Loucy (cell line): ENCODE results near the gene LKAAEAR1.

Experiments
- CTCF ChIP-seq: fragments of 200-600 bp; sonication (generic); conservative IDR thresholded peaks from 2 replicates; pipeline ENCODE4 v1.5.1; 2014; ENCODE audit warnings: mild to moderate bottlenecking, antibody characterized with exemption, low read length
- EZH2phosphoT487 ChIP-seq: fragments of 200-600 bp; IDR thresholded peaks from 2 replicates; pipeline ENCODE4 v1.6.1; 2018; ENCODE audit warnings: antibody characterized with exemption, mild to moderate bottlenecking, moderate library complexity, borderline replicate concordance

- no peak for TF ChIP-seq CTCF
- no peak for TF ChIP-seq EZH2phosphoT487
Measured at GRCh38 chr20:64080813-64081623, 3.2 kb downstream of the LKAAEAR1 start.
